Loucy (cell line): ENCODE data around the gene INPP5F.

ENCODE experiments used
- H2AFZ ChIP-seq: fragments of 200-600 bp; sonication (generic); 2 replicates; pipeline ENCODE4 v1.6.0; 2016; ENCODE audit warnings: antibody characterized with exemption, mild to moderate bottlenecking, low read length, moderate library complexity
- H3F3A ChIP-seq: fragments of 200-600 bp; 2 replicates; pipeline ENCODE4 v1.6.0; 2016; ENCODE audit warnings: antibody characterized with exemption, low read depth, mild to moderate bottlenecking
- H3K27me3 ChIP-seq: fragments of 200-600 bp; sonication (generic); 2 replicates; pipeline ENCODE4 v1.6.1; 2014; ENCODE audit warnings: low read length, mild to moderate bottlenecking; ENCODE audit not compliant: insufficient read depth, poor library complexity, severe bottlenecking
- H3K36me3 ChIP-seq: fragments of 200-600 bp; sonication (generic); 2 replicates; pipeline ENCODE4 v1.6.1; 2016; ENCODE audit warnings: low read length; ENCODE audit not compliant: insufficient read depth
- H3K4me1 ChIP-seq: fragments of 200-600 bp; sonication (generic); 2 replicates; pipeline ENCODE4 v1.5.1; 2014; ENCODE audit warnings: low read length, mild to moderate bottlenecking; ENCODE audit not compliant: insufficient read depth, poor library complexity, severe bottlenecking
- H3K4me2 ChIP-seq: fragments of 200-600 bp; sonication (generic); 2 replicates; pipeline ENCODE4 v1.6.0; 2014; ENCODE audit warnings: antibody characterized with exemption, low read length, low read depth, mild to moderate bottlenecking; ENCODE audit not compliant: poor library complexity, severe bottlenecking
- H3K4me3 ChIP-seq: fragments of 200-600 bp; sonication (generic); 2 replicates; pipeline ENCODE4 v1.5.1; 2014; ENCODE audit warnings: low read length, mild to moderate bottlenecking, mixed read lengths; ENCODE audit not compliant: poor library complexity, severe bottlenecking
- H3K79me2 ChIP-seq: fragments of 200-600 bp; sonication (generic); 2 replicates; pipeline ENCODE4 v1.6.1; 2014; ENCODE audit warnings: low read length; ENCODE audit not compliant: insufficient read depth
- H3K9ac ChIP-seq: fragments of 200-600 bp; sonication (generic); 2 replicates; pipeline ENCODE4 v1.6.0; 2014; ENCODE audit warnings: mild to moderate bottlenecking, low read depth, low read length, moderate library complexity; ENCODE audit not compliant: poor library complexity, severe bottlenecking
- H3K9me2 ChIP-seq: fragments of 200-600 bp; sonication (generic); replicated peaks from 2 replicates; pipeline ENCODE4 v1.6.1; 2016; ENCODE audit warnings: low read depth, low read length, mixed read lengths
- H3K9me3 ChIP-seq: fragments of 200-600 bp; sonication (generic); 2 replicates; pipeline ENCODE4 v1.6.1; 2014; ENCODE audit warnings: mild to moderate bottlenecking, antibody characterized with exemption, low read length, low read depth; ENCODE audit not compliant: insufficient read depth
- H4K20me1 ChIP-seq: fragments of 200-600 bp; sonication (generic); 2 replicates; pipeline ENCODE4 v1.6.0; 2014; ENCODE audit warnings: antibody characterized with exemption, low read length, mild to moderate bottlenecking; ENCODE audit not compliant: insufficient read depth, poor library complexity, severe bottlenecking
- CTCF ChIP-seq: fragments of 200-600 bp; sonication (generic); conservative IDR thresholded peaks from 2 replicates; pipeline ENCODE4 v1.5.1; 2014; ENCODE audit warnings: mild to moderate bottlenecking, antibody characterized with exemption, low read length
- EZH2phosphoT487 ChIP-seq: fragments of 200-600 bp; IDR thresholded peaks from 2 replicates; pipeline ENCODE4 v1.6.1; 2018; ENCODE audit warnings: antibody characterized with exemption, mild to moderate bottlenecking, moderate library complexity, borderline replicate concordance

The INPP5F gene

GRCh38 chr10:119852277-119852676, 126.4 kb downstream of the INPP5F start:
- no peaks in the 10 kb centered on the region for H4K20me1 ChIP-seq
- H3K4me1 ChIP-seq, result no peaks in the 10 kb centered on the region
- H3K9me3 ChIP-seq, result no peaks in the 10 kb centered on the region
- H2AFZ ChIP-seq, result no peak overlapping the region
- no peak overlapping the region for H3K9ac ChIP-seq
- H3F3A ChIP-seq, result no peaks in the 10 kb centered on the region
- H3K79me2 ChIP-seq, result no peaks in the 10 kb centered on the region
- H3K4me3 ChIP-seq, result no peak overlapping the region
- H3K9me2 ChIP-seq, result no peaks in the 10 kb centered on the region
- H3K36me3 ChIP-seq, result peaks cover 77% of the 10 kb centered on the region; the same call in 1 of the 2 replicates
- H3K27me3 ChIP-seq, result no peaks in the 10 kb centered on the region
- TF ChIP-seq EZH2phosphoT487, result no peak
- TF ChIP-seq CTCF, result no peak
- H3K4me2 ChIP-seq, result no peak overlapping the region

- Histone ChIP-seq H3K79me2 (0 out of 2 replicates have a peak, but pooled peaks cover 3% of the 10 kb centered on the region), H3K4me2 (no peak overlapping the region), H4K20me1 (peaks cover under 1% of the 10 kb centered on the region), H2AFZ (no peak overlapping the region), H3K4me1 (no peaks in the 10 kb centered on the region), H3K9me2 (no peaks in the 10 kb centered on the region), H3K9ac (no peak overlapping the region), H3K9me3 (no peaks in the 10 kb centered on the region), H3K36me3 (peaks cover 77% of the 10 kb centered on the region; the same call in 1 of the 2 replicates), H3K27me3 (no peaks in the 10 kb centered on the region), H3F3A (no peaks in the 10 kb centered on the region), H3K4me3 (no peak overlapping the region)
- no peak for TF ChIP-seq EZH2phosphoT487
- no peak for TF ChIP-seq CTCF
Measured at GRCh38 chr10:119852822-119853221, 127.0 kb downstream of the INPP5F start.

- Histone ChIP-seq H3K4me1 (no peaks in the 10 kb centered on the region), H3K27me3 (no peaks in the 10 kb centered on the region), H2AFZ (no peak overlapping the region), H3K9me3 (no peaks in the 10 kb centered on the region), H3K36me3 (peaks cover 76% of the 10 kb centered on the region), H4K20me1 (peaks cover 4% of the 10 kb centered on the region), H3K79me2 (0 out of 2 replicates have a peak, but pooled peaks cover 8% of the 10 kb centered on the region), H3K4me2 (no peak overlapping the region), H3K9me2 (no peaks in the 10 kb centered on the region), H3K4me3 (no peak overlapping the region), H3F3A (no peaks in the 10 kb centered on the region), H3K9ac (no peak overlapping the region)
- TF ChIP-seq EZH2phosphoT487 (no peak), CTCF (no peak)
Measured at GRCh38 chr10:119853574-119853973, 127.7 kb downstream of the INPP5F start.
